Mucosa of gallbladder (tissue), 1 donor: ENCODE measurements around the gene PHTF2. TPM values are rescaled to one million over a fixed set of nuclear protein-coding genes. Genes with fewer than 3 reads are reported as not detected.
"Not testable (repeated sequence)": the region's sequence is repeated elsewhere in the genome, so short reads cannot be mapped to it uniquely, and the experiment has no call there.

Experiments used
- DNase-seq: peaks from one replicate; pipeline ENCODE4 v3.0.0-alpha.2; 2020; ENCODE audit warnings: low spot score
- total RNA-seq: library from RNA; stranded (reverse); gene quantifications from one replicate; pipeline ENCODE4 v1.2.1, GENCODE V29; 2021
- donor health status: DM: no; HTN: no; CAD: no.

The PHTF2 gene
- total RNA-seq, result 11.3 TPM

- peak; percentile 99 for DNase-seq
These were observed at the start of gene PHTF2, which contains the start of gene TMEM60 for GRCh38 chr7:77798394-77799077. TSS of gene PHTF2 (plus strand) at chr7:77798773. TSS of gene TMEM60 (minus strand) at chr7:77798434. CDS start at chr7:77794373, 4,061 bp downstream.

- no peak for DNase-seq
These were observed 46.6 kb upstream of the PHTF2 start for GRCh38 chr7:77752016-77752415.

GRCh38 chr7:77753173-77753572 lies 45.4 kb upstream of the PHTF2 start:
- DNase-seq, result no peak

GRCh38 chr7:77757589-77757988 lies 41.0 kb upstream of the PHTF2 start:
- DNase-seq, result no peak

GRCh38 chr7:77759294-77759889 lies 39.2 kb upstream of the PHTF2 start:
- DNase-seq, result peak; percentile 78

- no peak for DNase-seq
These were observed 37.6 kb upstream of the PHTF2 start for GRCh38 chr7:77760809-77761453.

- no peak for DNase-seq
These were observed 33.1 kb upstream of the PHTF2 start for GRCh38 chr7:77765481-77765880.

- DNase-seq, result no peak
These were observed 32.4 kb upstream of the PHTF2 start for GRCh38 chr7:77765906-77766800.

GRCh38 chr7:77766801-77767605 lies 31.6 kb upstream of the PHTF2 start:
- no peak for DNase-seq

GRCh38 chr7:77770316-77770715 lies 28.3 kb upstream of the PHTF2 start:
- DNase-seq, result no peak

GRCh38 chr7:77771901-77772300 lies 26.7 kb upstream of the PHTF2 start:
- no peak for DNase-seq

- DNase-seq, result no peak
These were observed 20.0 kb upstream of the PHTF2 start for GRCh38 chr7:77778535-77778934.

- DNase-seq, result no peak
These were observed 16.2 kb upstream of the PHTF2 start for GRCh38 chr7:77782383-77782782.

- DNase-seq, result no peak
These were observed 15.5 kb upstream of the PHTF2 start for GRCh38 chr7:77783111-77783510.

GRCh38 chr7:77783545-77783944 lies 15.0 kb upstream of the PHTF2 start:
- DNase-seq, result no peak

- DNase-seq, result not testable (repeated sequence)
These were observed 14.1 kb upstream of the PHTF2 start for GRCh38 chr7:77784426-77784825.

GRCh38 chr7:77786018-77786417 lies 12.6 kb upstream of the PHTF2 start:
- no peak for DNase-seq

- no peak for DNase-seq
These were observed 11.8 kb upstream of the PHTF2 start for GRCh38 chr7:77786741-77787140.

- no peak for DNase-seq
These were observed 10.2 kb upstream of the PHTF2 start for GRCh38 chr7:77788327-77788902.

- no peak for DNase-seq
These were observed 7.2 kb upstream of the PHTF2 start for GRCh38 chr7:77791336-77791735.

- no peak for DNase-seq
These were observed 6.6 kb upstream of the PHTF2 start for GRCh38 chr7:77791956-77792355.
